ENCODE results near the gene ZFP36L2. TPM values are rescaled to one million over a fixed set of nuclear protein-coding genes. Genes with fewer than 3 reads are reported as not detected.

ZFP36L2 gene
- total and polyA plus RNA-seq, 2 experiments from 2014 or later, result 37.9 to 38.4 TPM

- Histone ChIP-seq H3F3A (replicated peaks; ENCODE audit: low read depth) (peaks cover 18% of the 10 kb centered on the region; the same call in 1 of the 2 replicates), H3K36me3 (ENCODE audit: insufficient read depth) (peaks cover 15% of the 10 kb centered on the region; the same call in 1 of the 2 replicates), H3K79me2 (replicated peaks; ENCODE audit: insufficient read depth) (peaks cover 49% of the 10 kb centered on the region), H3K9me2 (ENCODE audit: insufficient read depth) (no peaks in the 10 kb centered on the region), H4K20me1 (replicated peaks; ENCODE audit: insufficient read depth) (peaks cover 8% of the 10 kb centered on the region), H3K4me3 (peak overlapping the region; percentile 97), H3K4me2 (peak overlapping the region; percentile 79), H3K4me1 (ENCODE audit: insufficient read depth) (peaks cover 43% of the 10 kb centered on the region), H2AFZ (no peak overlapping the region), H3K27ac (ENCODE audit: low read depth) (peak overlapping the region; percentile 93), H3K27me3 (ENCODE audit: insufficient read depth) (no peaks in the 10 kb centered on the region)
- Mint-ChIP-seq H3K36me3 (ENCODE audit: low read depth) (peaks cover 38% of the 10 kb centered on the region), H3K27ac (peak overlapping the region; percentile 89), H3K4me1 (peaks cover 49% of the 10 kb centered on the region), H3K9me3 (no peaks in the 10 kb centered on the region), H3K27me3 (ENCODE audit: insufficient read depth, low read depth, poor library complexity) (peaks cover 13% of the 10 kb centered on the region), H3K4me3 (peak overlapping the region; percentile 81)
- TF ChIP-seq ZNF331 (CRISPR knock-in tag; IDR thresholded peaks at IDR 0.05; ENCODE audit: low read depth) (no peak), CTCF (conservative IDR thresholded peaks at IDR 0.05; ENCODE audit: low read depth in 2 of 2) (peak in 1 of 2 experiments; percentile 55; a peak in 2 of 4 replicates)
- DNase-seq (ENCODE audit: low spot score), result peak; percentile 88
- ATAC-seq, result peak; percentile 40
Measured at GRCh38 chr2:43226955-43227829, 786 bp upstream of the ZFP36L2 start.

GRCh38 chr2:43225788-43226557, 433 bp downstream of the ZFP36L2 start:
- Histone ChIP-seq H3K27ac (ENCODE audit: low read depth) (peak overlapping the region; percentile 88; the same call in 1 of the 2 replicates), H3K9me2 (ENCODE audit: insufficient read depth) (no peaks in the 10 kb centered on the region), H3K27me3 (ENCODE audit: insufficient read depth) (no peaks in the 10 kb centered on the region), H3F3A (replicated peaks; ENCODE audit: low read depth) (peaks cover 28% of the 10 kb centered on the region; the same call in 1 of the 2 replicates), H4K20me1 (replicated peaks; ENCODE audit: insufficient read depth) (peaks cover 8% of the 10 kb centered on the region), H3K36me3 (ENCODE audit: insufficient read depth) (peaks cover 15% of the 10 kb centered on the region; the same call in 1 of the 2 replicates), H3K79me2 (replicated peaks; ENCODE audit: insufficient read depth) (peaks cover 52% of the 10 kb centered on the region), H3K4me2 (peak overlapping the region; percentile 79), H3K4me3 (peak overlapping the region; percentile 97), H2AFZ (no peak overlapping the region), H3K4me1 (ENCODE audit: insufficient read depth) (peaks cover 53% of the 10 kb centered on the region)
- peak; percentile 0; the same call in 1 of the 2 replicates for TF ChIP-seq POLR2AphosphoS5 (IDR thresholded peaks at IDR 0.05; ENCODE audit: low read depth)
- TF ChIP-seq CTCF (conservative IDR thresholded peaks at IDR 0.05; ENCODE audit: low read depth in 2 of 2), result no peak
- Mint-ChIP-seq H3K27me3 (ENCODE audit: insufficient read depth, low read depth, poor library complexity) (peaks cover 19% of the 10 kb centered on the region), H3K36me3 (ENCODE audit: low read depth) (peaks cover 44% of the 10 kb centered on the region), H3K4me1 (peaks cover 55% of the 10 kb centered on the region), H3K4me3 (peak overlapping the region; percentile 87), H3K27ac (no peak overlapping the region), H3K9me3 (no peaks in the 10 kb centered on the region; the same call in 2 of the 3 replicates)
- no peak; the same call in 1 of the 3 replicates for ATAC-seq
- DNase-seq (ENCODE audit: low spot score), result peak; percentile 56

All from GM23338 (cell line).